Measurements from ENCODE around the gene SRSF3.
A peak's percentile ranks its signal among the peaks of the same experiment; 100 is the strongest.

The SRSF3 gene

DNA sequence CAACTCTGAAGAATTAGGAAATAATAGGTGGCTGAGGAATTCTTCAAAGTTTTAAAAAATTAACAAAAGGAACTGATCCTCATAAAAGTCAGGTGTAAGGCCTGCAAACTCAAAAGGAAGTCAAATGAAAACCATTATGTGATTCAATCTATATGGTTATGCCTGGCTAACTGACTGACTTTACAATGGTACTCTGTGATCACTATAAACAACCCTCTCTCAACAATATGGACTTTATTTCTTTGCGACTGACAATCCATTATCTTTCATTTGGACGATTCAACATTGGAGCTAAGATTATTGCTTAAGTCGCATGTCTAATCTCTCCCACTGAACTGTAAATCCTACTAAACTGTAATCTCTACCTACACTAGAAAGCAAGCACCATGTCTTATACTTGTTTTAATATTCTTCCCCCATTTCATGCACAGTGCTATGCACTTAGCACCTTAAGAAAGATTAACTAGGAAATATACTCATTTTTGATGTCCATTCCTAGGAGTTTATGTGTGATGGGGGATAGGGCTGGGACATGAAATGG is 48.3 kb upstream of the SRSF3 start:
- Histone ChIP-seq H3K9me3 (ENCODE audit: control insufficient read depth, insufficient read depth, low read depth, low read length) (no peaks in the 10 kb centered on the region), H3K4me3 (ENCODE audit: low read depth, low read length) (peak overlapping the region; percentile 97), H3K36me3 (ENCODE audit: control insufficient read depth in 2 of 2, insufficient read depth in 1 of 2, low read length in 2 of 2) (peaks cover 4 to 6% of the 10 kb centered on the region in 2 experiments; a peak in 2 of 3 replicates), H3K27ac (ENCODE audit: extremely low read depth, low read depth, low read length) (0 out of 2 replicates have a peak overlapping the region, but pooled peaks have one; percentile 95), H3K4me1 (ENCODE audit: control insufficient read depth, insufficient read depth, low read length) (peaks cover 10% of the 10 kb centered on the region; the same call in 1 of the 2 replicates)
- TF ChIP-seq ZBTB17 (tag by site-specific recombination; IDR thresholded peaks at IDR 0.05) (peak; percentile 43), KLF8 (tag by site-specific recombination; IDR thresholded peaks at IDR 0.05) (no peak)
- TF ChIP-seq, protein P1, sequence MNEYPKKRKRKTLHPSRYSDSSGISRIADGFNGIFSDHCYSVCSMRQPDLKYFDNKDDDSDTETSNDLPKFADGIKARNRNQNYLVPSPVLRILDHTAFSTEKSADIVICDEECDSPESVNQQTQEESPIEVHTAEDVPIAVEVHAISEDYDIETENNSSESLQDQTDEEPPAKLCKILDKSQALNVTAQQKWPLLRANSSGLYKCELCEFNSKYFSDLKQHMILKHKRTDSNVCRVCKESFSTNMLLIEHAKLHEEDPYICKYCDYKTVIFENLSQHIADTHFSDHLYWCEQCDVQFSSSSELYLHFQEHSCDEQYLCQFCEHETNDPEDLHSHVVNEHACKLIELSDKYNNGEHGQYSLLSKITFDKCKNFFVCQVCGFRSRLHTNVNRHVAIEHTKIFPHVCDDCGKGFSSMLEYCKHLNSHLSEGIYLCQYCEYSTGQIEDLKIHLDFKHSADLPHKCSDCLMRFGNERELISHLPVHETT (tag by site-specific recombination; IDR thresholded peaks at IDR 0.05) = 0 out of 2 replicates have a peak, but pooled peaks have one; percentile 8
- CTCF ChIA-PET = interaction anchor here (0.7 to 1.0 kb wide), 4 partner anchors 29 to 34 kb away, joined by 3 to 5 read pairs (median 4); no protein-coding TSS in a partner anchor
- POLR2A ChIA-PET = interaction anchor here (0.6 to 2.3 kb wide), 9 partner anchors 18 to 590 kb away, joined by 3 to 11 read pairs (median 4); no protein-coding TSS in a partner anchor

DNA sequence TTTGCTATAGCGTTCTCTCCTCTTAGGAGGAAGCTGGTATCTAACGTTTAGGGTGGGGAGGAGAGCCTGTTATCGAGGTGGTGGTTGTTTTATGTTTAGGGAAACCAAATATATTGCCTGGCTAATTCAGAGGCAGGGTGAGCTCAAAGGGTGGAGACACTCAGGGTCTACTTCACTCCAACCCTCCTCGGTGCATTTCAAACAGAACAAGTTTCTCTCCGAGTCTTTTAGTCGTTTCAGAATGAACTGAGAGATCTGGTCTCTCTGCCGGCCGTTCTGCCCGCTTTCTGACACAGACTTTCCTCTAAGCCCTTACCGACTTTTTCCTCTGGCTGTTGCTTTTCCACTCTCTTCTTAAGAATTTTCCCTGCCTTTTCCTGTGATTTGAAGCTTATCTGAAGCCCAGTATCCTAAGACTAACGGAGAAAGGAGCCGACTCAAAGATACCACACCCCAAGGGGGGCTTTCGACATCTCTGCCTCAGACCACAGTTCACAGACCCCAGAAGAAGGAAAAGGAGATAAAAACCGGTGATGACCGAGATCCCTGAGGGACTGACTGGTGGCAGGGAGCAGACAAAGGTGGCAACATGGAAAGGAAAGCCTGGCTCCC is 47.7 kb upstream of the SRSF3 start:
- POLR2A ChIA-PET = interaction anchor here (0.6 to 2.3 kb wide), 7 partner anchors 18 to 123 kb away, joined by 3 to 11 read pairs (median 4); no protein-coding TSS in a partner anchor
- Histone ChIP-seq H3K4me1 (ENCODE audit: control insufficient read depth, insufficient read depth, low read length) (peaks cover 10% of the 10 kb centered on the region; the same call in 1 of the 2 replicates), H3K36me3 (ENCODE audit: control insufficient read depth in 2 of 2, insufficient read depth in 1 of 2, low read length in 2 of 2) (peaks cover 4% of the 10 kb centered on the region in 2 experiments; a peak in 2 of 3 replicates), H3K4me3 (ENCODE audit: low read depth, low read length) (peak overlapping the region; percentile 97), H3K27ac (ENCODE audit: extremely low read depth, low read depth, low read length) (peak overlapping the region; percentile 95), H3K9me3 (ENCODE audit: control insufficient read depth, insufficient read depth, low read depth, low read length) (no peaks in the 10 kb centered on the region)
- CTCF ChIA-PET = interaction anchor here (0.6 to 0.9 kb wide), 3 partner anchors 30 to 116 kb away, joined by 4 to 5 read pairs (median 4); no protein-coding TSS in a partner anchor
- TF ChIP-seq ZNF621 (tag by site-specific recombination; IDR thresholded peaks at IDR 0.05) (no peak), ZNF311 (tag by site-specific recombination; IDR thresholded peaks at IDR 0.05; ENCODE audit: borderline replicate concordance) (no peak), PRDM1 (tag by site-specific recombination; IDR thresholded peaks at IDR 0.05) (peak; percentile 96), ZNF341 (tag by site-specific recombination; IDR thresholded peaks at IDR 0.05; ENCODE audit: low read depth) (peak; percentile 66), ZBTB20 (tag by site-specific recombination; IDR thresholded peaks at IDR 0.05) (peak; percentile 36), ZNF23 (tag by site-specific recombination; IDR thresholded peaks at IDR 0.05; ENCODE audit: borderline replicate concordance) (no peak), ZNF600 (tag by site-specific recombination; IDR thresholded peaks at IDR 0.05) (peak; percentile 32; the same call in 1 of the 2 replicates)
- TF ChIP-seq, protein P1 (tag by site-specific recombination; IDR thresholded peaks at IDR 0.05) = 0 out of 2 replicates have a peak, but pooled peaks have one; percentile 1
- TF ChIP-seq, protein P2, sequence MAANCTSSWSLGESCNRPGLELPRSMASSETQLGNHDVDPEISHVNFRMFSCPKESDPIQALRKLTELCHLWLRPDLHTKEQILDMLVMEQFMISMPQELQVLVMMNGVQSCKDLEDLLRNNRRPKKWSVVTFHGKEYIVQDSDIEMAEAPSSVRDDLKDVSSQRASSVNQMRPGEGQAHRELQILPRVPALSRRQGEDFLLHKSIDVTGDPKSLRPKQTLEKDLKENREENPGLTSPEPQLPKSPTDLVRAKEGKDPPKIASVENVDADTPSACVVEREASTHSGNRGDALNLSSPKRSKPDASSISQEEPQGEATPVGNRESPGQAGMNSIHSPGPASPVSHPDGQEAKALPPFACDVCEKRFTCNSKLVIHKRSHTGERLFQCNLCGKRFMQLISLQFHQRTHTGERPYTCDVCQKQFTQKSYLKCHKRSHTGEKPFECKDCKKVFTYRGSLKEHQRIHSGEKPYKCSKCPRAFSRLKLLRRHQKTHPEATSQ (tag by site-specific recombination; IDR thresholded peaks at IDR 0.05) = no peak
- TF ChIP-seq, protein P3, sequence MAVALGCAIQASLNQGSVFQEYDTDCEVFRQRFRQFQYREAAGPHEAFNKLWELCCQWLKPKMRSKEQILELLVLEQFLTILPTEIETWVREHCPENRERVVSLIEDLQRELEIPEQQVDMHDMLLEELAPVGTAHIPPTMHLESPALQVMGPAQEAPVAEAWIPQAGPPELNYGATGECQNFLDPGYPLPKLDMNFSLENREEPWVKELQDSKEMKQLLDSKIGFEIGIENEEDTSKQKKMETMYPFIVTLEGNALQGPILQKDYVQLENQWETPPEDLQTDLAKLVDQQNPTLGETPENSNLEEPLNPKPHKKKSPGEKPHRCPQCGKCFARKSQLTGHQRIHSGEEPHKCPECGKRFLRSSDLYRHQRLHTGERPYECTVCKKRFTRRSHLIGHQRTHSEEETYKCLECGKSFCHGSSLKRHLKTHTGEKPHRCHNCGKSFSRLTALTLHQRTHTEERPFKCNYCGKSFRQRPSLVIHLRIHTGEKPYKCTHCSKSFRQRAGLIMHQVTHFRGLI (tag by site-specific recombination; IDR thresholded peaks at IDR 0.05) = peak; percentile 95
